EH (cell line): Measurements from ENCODE around the gene DNAJB12.
"Not testable (repeated sequence)": the region's sequence is repeated elsewhere in the genome, so short reads cannot be mapped to it uniquely, and the experiment has no call there.

Experiments
- DNase-seq: peaks from one replicate; pipeline ENCODE4 v3.0.0-alpha.2; 2015; ENCODE audit warnings: low read depth

Gene DNAJB12

DNA sequence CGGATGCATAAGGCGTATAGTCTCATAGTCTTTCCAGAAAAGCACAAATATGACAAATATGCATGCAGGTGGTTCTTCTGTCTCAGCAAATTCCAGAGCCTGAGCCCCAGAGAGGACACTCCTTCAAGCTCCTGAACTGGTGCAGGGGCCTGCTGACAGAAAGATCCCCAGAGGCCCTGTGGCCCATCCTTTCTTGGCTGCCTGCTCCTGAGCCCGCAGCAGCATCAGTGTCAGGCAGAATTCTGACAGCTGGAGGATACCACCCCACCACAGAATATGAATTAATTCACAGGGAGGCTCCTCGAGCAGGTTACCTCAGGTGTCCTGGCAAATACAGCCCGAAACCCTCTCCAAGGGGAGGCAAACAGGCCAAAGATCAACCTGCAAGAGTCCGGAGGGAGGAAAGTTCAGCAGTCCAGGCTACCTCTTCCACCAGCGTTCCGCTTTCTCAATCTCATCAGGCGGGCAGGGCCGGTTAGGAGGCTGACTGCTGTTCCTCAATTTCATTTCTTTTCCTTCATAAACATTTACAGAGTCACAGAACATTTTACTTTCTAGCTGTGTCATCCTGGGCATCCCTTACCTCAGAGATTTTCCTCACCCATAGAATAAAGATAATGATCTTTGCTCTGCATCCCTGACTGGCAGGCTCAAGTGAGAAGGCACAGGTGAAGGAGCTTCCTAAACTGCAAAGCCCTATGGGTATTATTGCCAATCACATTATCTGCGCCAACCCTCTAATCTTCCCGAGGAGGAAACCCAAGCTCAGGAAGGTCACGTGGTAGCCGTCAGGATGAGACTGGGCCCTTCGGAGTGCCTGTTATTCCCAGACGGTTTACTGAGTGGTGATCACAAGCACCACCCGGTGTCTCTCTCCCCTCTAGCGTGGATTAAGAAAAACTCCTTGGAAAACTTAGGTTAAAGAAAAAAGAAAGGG lies 1.4 kb downstream of the DNAJB12 start:
- DNase-seq = peak; percentile 53

DNA sequence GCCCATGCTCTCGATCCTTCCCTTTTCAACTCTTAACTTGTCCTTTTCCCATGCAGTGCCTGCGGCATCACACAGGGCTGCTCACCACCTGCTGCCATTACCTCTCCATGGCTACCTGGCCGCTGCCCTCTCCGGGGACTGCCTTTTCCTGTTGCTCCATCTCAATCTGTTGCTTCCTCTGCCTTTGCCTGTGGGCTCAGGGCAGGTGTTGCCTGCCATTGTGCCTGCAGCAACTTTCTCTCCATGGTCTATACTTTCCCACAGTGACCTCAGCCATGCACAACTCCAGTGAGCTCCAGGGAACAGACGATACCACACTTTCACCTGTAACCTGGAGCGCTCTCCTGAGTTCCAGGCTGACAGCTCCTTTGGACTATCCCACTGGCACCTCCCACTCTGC lies 3.2 kb downstream of the DNAJB12 start:
- no peak for DNase-seq

DNA sequence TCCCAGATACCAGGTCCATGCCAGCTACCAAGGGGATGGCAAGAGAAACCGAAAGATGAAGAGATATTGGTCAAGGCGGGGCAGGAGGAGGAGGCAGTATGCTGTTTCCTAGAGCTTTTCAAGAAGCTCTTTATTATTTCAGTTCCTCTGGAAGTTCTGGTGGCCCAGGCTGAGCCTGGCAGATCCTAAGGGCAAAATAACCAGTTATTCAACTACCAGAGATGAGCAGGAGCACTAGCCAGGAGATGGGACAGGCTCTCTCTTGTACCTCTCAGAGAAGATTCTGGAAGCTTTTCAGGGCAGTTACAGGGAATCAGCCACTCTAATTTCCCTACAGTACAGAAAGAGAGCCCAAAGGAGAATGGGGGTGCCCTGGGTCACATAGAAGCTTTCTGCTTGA lies 5.3 kb downstream of the DNAJB12 start:
- DNase-seq = no peak

DNA sequence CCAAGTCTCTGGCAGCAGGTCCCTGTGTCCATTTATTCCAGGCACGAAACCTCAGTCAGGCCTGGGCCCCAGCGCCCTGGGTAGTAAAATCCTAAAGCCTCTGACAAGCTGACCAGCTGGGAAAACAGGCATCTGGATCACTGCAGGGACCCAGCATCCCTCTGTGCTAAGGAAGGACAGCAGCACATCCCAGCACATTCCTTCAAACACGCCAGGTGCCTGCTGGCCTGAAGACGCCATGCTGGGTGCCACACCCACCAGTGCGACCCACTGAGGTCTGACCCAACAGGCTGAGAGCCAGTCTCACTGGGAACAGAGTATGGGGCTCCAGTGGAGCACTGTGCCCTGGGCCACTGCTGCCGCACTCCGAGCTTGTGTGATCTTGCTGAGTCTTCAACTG lies 6.4 kb downstream of the DNAJB12 start:
- DNase-seq = no peak

DNA sequence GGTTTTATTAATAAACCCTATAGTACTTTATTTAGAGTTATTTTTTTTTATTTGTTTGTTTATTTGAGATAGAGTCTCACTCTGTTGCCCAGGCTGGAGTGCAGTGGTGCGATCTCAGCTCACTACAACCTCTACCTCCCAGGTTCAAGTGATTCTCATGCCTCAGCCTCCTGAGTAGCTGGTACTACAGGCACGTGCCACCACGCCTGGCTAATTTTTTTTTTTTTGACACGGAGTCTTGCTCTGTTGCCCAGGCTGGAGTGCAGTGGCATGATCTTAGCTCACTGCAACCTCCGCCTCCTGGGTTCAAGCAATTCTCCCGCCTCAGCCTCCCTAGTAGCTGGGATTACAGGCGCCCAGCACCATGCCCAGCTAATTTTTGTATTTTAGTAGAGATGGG lies 8.6 kb downstream of the DNAJB12 start:
- not testable (repeated sequence) for DNase-seq

DNA sequence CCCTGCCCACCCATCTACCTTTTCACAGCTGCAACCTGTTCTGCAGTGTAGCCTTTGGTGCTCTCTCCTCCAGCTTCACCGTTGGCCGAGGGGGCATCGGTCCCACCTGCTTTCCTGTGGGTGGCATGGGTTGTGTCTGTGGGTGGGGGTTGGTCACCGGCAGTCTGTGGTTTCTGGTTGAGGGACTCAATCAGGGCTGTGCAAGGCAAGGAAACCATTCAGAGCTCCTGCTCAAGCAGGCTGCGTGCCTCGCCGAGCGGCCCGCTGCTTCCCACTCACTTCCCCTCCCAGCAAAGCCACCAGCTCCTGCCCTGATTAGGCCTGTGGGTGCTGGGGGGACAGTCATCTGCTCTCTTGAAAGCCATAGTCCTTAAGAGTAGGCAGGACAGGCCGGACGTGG lies 9.8 kb downstream of the DNAJB12 start:
- no peak for DNase-seq

DNA sequence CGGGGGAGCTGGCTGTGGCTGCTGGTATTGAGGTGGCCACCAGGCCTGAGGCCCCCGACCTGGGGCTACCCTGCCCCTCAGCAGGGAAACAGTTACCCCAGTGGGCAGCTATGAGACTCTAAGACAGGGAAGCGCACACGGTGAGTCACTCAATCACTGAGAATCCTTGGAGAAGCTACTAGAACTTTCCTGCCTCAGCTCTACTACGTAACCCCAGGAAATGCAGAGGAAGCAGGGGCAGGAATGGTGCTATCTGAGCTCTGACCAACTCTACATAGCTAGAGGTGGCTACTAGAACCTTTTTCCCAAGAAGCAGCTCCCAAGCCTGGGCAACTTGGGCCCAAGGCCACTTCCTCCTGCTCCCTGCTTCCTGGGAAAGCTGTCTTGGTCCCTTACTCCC lies 11.8 kb downstream of the DNAJB12 start:
- DNase-seq = no peak

DNA sequence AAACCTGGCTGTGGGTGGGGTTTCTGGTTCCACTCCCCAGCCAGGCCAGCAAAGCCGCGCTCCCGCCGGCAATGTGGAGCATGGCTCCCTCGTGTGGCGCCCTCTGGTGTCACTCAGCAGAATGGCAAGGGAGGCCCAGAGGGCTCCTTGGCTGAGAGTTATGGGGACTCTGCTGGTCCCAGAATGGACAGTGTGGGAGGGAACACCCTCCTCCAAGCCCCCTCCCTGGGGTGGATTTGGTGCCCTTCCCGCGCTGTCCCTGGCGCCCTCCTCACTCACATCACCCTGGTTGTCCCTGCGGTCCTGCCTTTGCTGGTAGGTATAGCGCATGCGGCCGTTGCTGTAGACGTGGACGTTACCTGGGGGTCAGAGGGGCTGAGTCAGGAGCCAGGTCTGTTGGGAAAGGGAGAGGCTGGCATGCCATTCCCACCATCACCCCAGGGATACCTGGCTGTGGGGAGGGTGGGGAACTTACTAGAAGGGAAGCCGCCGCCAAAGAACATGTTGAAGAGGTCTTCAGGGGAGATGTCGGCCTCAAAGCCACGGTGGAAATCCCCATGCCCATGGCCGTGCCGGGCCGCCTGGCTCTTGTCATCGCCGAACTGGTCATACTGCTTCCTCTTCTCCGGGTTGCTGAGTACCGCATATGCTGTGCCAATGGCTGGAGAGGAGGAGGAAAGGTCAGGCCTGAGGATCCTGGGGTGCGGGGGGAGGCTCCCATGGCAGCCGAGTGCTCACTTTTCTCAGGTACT lies 14.0 kb downstream of the DNAJB12 start:
- DNase-seq = peak; percentile 61

DNA sequence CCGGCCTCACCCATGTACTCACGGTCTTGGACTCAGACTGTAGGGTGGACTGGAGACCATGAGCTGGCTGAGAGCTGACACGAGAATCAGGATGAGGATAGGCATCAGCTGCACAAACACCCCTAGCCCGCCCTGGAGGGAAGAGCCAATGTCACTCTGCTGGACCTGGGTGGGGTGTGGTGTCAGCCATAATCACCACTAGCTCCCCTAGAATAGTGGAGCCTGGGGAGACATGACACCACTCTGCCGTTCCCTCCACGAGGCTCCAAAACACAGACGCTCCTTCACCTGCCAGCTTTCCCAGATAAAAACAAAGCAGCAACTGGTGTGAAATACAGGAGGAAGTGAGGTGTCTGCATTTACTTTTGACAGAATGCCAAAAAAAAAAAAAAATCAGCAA lies 16.5 kb downstream of the DNAJB12 start:
- no peak for DNase-seq

DNA sequence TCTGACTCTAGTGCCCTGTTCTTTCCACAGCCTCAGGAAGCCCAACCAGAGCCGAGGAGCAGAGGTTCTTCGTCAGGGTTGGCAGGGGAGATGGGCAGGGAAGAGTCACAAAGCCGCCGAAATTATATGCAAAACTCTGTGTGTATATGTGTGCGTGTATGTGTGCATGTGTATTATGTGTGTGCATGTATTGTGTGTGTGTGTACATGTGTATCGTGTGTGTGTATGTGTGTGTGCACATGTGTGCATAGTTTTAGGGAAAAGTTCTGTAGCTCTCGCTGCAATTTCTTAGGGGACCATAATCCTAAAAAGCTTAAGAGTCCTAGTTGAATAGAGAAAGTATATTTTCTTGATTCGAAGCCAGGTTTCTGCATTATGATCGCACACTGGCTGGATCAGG lies 17.0 kb downstream of the DNAJB12 start:
- DNase-seq = no peak

DNA sequence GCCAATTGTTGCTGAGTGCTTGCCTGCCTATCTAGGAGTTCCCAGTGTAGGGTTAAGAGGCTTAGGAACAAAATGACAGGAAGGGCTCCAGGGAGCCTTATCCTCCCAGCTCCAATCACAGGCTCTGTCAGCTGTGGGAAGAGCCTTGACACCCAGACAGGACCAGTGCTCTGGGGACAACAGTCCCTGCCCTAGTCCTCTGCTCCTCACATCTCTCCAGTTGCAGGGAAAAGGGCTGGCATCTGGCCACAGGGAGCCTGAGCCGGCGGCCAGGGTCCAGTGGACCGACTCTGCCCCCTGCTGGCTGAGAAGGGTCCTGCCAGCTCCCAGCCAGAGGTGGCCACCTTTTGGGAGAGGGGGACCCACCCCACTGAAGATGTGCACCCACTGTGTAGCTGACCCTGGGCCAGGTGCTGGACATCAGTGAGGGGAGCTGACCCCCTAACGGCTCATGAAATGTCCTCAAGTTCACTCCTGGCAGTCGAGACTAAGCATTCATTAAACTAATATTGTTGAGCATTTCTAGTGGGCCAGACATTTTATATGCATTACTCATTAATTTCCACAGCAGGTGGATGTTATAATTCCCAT lies 17.6 kb downstream of the DNAJB12 start:
- DNase-seq = peak; percentile 75

DNA sequence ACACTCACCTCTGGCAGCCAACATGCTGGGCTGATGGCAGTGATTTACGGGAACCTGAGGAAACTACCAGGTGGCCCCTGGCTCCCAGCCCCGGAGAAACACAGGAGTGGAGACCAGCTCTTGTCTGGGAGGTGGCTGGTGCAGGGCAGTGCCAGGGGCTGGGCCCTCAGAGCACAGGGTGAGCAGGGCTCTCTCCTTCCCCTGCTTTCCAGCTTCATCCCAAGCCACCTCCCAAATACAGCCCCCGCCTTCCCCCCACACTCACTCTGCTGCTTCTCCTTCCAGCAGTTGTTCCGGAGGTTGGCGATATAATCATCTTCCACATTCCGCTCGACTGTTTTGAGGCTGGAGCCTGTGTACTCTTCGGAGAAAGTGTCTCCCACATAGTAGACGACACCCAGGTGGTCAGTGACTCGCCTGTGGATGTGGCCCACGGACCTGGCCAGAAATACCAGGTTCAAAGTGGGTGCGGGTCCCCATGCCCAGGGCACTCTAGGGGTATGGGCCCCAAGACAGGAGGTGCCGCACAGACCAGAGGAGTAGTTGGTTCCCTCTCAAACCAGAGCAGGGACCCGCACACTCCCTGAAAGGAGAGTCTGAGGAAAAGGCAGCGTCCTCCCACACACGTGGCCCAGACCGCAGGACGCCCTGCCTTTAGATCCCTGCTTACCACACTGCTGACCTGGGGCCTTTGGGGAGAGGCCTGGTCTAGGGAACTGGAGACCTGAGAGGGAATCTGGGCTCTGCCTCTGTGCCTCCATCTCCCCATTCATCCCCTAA lies 18.3 kb downstream of the DNAJB12 start:
- DNase-seq = no peak

DNA sequence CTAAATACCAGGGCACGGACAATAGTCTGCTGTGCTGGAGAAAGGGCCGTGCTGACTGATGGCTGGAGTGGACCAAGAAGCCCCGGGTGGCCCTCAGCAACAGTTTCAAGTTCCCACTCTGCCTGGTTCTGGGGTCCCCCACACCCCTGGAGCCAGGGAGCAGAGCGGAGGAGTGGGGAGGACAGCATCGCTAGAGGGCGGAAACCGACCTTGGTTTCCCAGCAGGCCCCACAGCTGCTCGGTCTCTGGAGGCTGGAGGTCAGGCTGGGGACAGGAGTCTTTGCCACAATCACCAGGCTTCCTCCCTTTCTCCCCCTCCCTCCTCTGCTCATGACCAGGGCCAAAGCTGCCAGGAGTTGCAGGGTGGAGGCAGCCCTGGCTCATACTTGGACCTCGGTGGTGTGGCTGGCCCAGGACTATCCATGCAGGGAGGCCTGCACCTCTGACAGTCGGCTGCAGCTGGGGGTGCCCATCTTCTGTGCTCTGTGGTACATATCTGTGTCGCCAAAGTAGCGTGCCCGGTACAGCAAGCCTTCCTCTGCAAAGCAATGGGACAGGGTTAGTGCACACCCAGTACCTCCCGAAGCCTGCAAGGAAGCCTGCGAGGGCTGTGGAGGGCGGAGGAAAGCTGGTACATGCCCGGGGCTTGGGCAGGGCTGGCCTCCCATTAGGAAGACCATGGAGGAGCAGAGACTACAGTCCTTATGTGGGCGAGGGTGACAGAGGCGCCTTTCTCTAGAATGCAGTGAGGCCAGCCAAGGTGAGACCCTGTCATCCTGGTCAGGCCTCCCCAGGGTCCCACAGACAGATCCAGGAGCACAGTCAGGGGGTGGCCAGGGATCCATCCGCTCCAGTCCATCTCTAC lies 19.1 kb downstream of the DNAJB12 start:
- no peak for DNase-seq

DNA sequence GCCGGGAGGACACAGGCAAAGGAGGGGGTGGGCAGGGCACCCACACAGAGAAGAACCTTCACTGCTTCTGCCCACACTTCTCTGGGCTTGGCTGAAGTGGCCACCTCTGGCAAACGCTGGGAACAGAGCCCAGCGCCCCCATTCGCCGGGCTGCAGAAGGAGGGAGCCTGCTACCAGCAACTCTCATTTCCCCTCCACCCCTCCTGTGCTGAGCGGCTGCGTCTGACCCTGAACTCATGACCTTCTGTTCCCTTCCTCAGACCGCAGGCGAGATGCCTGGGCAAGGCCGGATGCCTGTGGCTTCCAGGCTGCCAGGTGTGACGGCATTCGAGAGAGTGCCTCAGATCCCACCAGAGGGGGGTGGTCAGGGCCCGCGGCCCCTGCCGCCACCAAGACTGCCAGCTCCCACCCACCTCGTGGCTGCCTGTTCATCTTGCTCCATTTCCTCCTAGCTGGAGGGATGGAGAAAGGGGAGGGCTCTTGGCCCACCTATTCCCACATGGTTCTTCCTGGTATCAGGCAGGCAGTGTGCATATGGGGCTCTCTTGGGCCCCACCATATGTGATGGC lies 19.8 kb downstream of the DNAJB12 start:
- no peak for DNase-seq

DNA sequence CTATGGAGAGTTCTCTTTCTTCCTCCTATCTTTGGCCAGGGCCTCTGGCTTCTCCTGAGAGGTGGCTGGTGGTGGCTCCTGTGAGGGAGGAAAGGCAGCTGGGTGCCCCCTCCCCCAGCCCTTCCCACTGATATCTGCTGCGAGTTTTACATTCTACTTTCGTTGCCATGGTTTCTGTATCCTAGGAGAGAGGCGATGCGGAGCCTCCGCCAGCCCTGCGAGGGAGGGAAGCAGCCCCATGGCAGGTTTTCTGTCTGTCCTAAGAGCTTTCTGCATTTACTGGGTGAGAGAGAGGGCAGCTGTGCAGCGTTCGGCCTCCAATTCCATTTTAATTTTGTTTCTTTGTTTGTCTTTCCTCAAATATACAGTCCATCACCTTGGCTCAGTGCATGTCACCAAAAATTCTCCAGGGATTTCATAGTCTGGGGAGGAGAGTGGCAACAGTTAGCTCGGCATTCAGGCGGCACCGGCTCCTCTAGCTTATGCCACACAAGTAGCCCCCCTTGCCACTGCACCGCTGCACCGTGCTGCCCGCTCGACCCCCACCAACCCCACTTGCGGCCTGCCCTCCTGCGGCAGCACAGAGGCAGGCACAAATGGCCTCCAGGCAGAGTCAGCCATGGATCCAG lies 20.4 kb downstream of the DNAJB12 start:
- no peak for DNase-seq

DNA sequence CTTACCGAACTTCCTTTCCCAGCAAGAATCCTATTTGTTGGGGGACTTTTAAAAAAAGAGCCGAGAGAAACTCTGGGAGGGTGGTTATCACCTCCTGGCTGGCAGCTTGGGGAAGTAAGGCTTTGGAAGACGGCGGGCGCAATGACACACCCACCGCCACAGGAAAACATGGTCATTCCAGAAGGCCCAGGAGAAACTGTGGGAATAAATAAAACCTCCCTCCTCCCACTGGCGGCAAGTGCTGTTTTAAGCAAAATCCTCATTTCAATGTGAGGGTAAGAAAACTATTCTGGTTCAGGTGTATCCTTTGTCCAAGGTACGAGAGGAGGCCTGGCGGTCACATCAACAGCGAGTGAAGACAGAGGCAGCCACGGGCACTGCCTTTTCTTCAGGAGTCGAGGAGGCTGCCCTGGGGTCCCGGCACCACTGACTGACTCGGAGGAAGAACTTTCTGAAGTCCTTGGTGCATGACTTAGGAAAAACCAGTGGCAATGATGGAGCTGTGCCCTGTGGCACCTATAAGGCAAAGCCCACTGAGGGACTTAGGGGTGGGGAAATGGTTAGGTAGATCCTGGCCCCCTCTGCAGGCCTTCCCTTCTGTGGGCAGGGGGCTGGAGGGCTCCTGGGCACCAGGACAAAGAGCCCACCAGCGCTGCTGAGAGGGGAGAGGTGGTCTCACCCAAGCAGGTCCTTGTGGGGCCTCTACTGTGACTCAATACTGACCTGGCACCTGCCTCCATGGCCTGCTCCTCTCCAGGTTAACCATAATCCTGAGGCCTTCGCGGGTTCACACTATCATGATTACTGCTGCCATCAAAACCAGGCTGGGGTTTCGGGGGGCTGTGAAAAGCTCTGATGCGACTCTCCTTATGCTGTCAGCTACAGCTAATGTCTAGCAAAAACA lies 21.4 kb downstream of the DNAJB12 start:
- DNase-seq = no peak

DNA sequence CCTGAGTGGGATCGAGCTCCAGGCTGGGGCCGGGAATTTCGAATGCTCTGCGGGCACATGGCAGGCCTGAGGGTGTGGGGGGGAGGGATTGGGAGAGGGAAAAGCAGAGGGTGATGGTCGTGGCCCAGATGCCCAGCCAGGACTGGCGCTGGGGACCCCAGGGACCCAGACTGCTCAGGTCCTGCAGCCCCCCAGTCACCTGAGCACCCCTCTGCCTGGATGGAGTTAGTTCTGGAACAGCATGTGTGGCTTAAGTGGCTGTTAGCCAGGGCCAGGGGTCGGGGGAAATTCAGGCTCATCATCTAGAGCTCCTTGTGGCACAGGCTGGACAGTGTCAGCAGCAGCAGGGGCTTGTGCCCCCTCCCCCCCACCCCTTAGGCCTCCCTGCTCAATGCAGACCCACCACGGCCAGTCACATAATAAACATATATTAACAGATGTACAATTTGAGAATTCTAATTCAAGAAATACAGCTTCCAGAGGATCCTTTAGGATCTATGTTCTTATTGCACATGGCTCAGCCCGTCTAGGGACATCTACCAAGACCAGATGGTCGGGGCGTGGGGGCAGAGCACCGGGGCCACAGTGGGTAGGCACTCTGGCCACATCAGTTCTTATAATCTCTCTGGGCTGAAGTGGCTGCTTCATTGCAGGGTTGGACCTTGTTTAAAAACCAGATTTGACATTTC lies 22.2 kb downstream of the DNAJB12 start:
- DNase-seq = no peak

DNA sequence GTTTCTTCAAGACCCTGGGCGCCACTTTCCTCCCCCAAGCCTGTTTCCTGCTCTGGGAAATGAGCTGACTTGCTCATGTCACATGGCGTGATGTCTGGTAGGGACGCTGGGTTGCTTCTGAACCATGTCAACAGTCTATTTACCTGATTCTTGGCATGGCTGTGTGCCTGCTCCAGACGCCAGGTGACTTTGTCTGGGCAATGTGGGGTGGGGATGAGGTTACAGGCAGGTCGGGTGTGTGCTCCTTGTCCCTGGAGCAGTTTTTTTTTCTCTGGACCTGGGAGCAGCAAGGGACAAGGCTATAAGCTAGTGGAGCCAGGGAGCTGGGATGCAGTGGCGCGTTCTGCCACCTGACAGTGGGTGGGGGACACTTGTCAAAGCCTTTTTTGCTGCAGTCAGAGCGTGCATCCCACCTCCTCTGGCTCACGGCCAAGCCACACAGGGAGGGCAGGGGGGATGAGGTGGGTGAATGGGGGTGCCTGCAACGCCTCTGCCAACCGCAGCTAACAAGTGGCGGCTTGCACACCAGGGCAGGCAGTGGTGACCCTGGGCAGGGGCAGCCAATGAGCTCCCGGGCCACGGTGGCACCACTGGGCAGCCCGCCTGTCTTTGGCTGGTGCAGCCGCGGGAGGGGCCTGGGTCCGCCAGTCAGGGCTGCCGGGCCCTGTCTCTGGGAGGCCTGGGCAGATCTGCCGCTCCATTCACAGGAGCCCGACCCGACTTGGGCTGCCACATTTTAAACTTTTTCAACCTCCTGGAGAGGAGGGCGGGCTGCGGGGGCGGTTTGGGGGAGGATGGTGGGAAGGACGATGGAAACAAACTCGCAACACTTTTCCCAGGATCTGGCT lies 22.9 kb downstream of the DNAJB12 start:
- DNase-seq = peak; percentile 78
